ENCODE data around the gene KRT2. TPM values are rescaled to one million over a fixed set of nuclear protein-coding genes. Genes with fewer than 3 reads are reported as not detected.

KRT2 gene
- total and polyA plus RNA-seq, 2 of the 8 experiments (the other 6 are each of a cell fraction or from before 2014, with no cell fraction given): not detected

- Histone ChIP-seq H2BK12ac (ENCODE audit: low read depth, low read length) (no peak overlapping the region), H3K36me3 (ENCODE audit: control insufficient read depth in 2 of 4, insufficient read depth in 4 of 4, low read length in 3 of 4) (no peaks in the 10 kb centered on the region), H3K18ac (ENCODE audit: extremely low read depth, low read length) (no peak overlapping the region), H3K4me2 (ENCODE audit: insufficient read depth in 1 of 2, low read depth in 2 of 2, low read length in 2 of 2) (no peak overlapping the region), H4K20me1 (replicated peaks in 1 of 2; ENCODE audit: control insufficient read depth in 1 of 2, insufficient read depth in 2 of 2, low read length in 2 of 2) (no peaks in the 10 kb centered on the region), H2BK20ac (ENCODE audit: low read length) (no peak overlapping the region), H3K23me2 (ENCODE audit: low read depth, low read length) (peaks cover 6% of the 10 kb centered on the region; the same call in 1 of the 2 replicates), H2BK15ac (ENCODE audit: low read length) (no peak overlapping the region), H3K4me3 (ENCODE audit: extremely low read depth in 1 of 4, insufficient read depth in 2 of 4, low read depth in 3 of 4, low read length in 4 of 4) (no peak overlapping the region), H2BK120ac (replicated peaks; ENCODE audit: low read depth, low read length) (no peak overlapping the region), H4K8ac (ENCODE audit: extremely low read depth, insufficient read depth, low read length) (no peak overlapping the region), H3K4ac (replicated peaks; ENCODE audit: insufficient read length, low read depth, low read length) (no peak overlapping the region), H3K56ac (replicated peaks; ENCODE audit: insufficient read length, low read depth, low read length) (no peak overlapping the region), H3K23ac (ENCODE audit: insufficient read length) (no peak overlapping the region), H3K9me3 (ENCODE audit: insufficient read depth in 2 of 2, low read depth in 1 of 2, low read length in 1 of 2) (no peaks in the 10 kb centered on the region), H3K79me1 (ENCODE audit: low read depth, low read length) (no peaks in the 10 kb centered on the region; the same call in 1 of the 2 replicates), H3K9ac (replicated peaks in 1 of 4; ENCODE audit: extremely low read depth in 1 of 4, low read depth in 3 of 4, low read length in 3 of 4) (no peak overlapping the region), H2AFZ (ENCODE audit: low read length) (no peak overlapping the region), H3K27ac (ENCODE audit: low read depth, low read length) (no peak overlapping the region), H2BK5ac (ENCODE audit: low read depth, low read length) (no peak overlapping the region), H3K27me3 (replicated peaks in 1 of 4; ENCODE audit: control insufficient read depth in 3 of 4, extremely low read depth in 1 of 4, insufficient read depth in 3 of 4, low read length in 3 of 4) (peaks cover 0 to 30% (median 16%) of the 10 kb centered on the region in 4 experiments; a peak in 6 of 7 replicates), H2AK5ac (ENCODE audit: low read depth, low read length) (no peak overlapping the region), H4K91ac (replicated peaks; ENCODE audit: insufficient read length, low read length) (no peak overlapping the region), H3K79me2 (ENCODE audit: control insufficient read depth in 1 of 2, insufficient read depth in 2 of 2, low read length in 2 of 2) (no peaks in the 10 kb centered on the region), H3K14ac (ENCODE audit: insufficient read length) (no peak overlapping the region), H3K4me1 (replicated peaks in 1 of 4; ENCODE audit: control insufficient read depth in 3 of 4, insufficient read depth in 4 of 4, low read length in 3 of 4) (peaks cover 0 to 9% (median 3%) of the 10 kb centered on the region in 4 experiments; a peak in 2 of 7 replicates), H4K5ac (ENCODE audit: insufficient read length, low read depth, low read length) (no peak overlapping the region)
- ChIA-PET POLR2A (ENCODE audit: partially characterized antibody) (interaction anchor here (1.5 kb wide), 1 partner anchor 14 kb away, joined by 4 read pairs; no protein-coding TSS in a partner anchor), CTCF (ENCODE audit: partially characterized antibody) (interaction anchor here (0.6 to 1.9 kb wide), 2 partner anchors 13 to 196 kb away, joined by 3 to 7 read pairs; no protein-coding TSS in a partner anchor)
- TF ChIP-seq ZNF274 (IDR thresholded peaks at IDR 0.05; ENCODE audit: borderline replicate concordance, extremely low read depth, low read length): no peak
- DNase-seq (ENCODE audit: low read depth in 1 of 2, low spot score in 2 of 2): no peak
- WGBS, 2 experiments (ENCODE audit: extremely low coverage in 1 of 2, insufficient coverage in 1 of 2, insufficient read length in 1 of 2, insufficient replicate concordance in 2 of 2, low coverage in 1 of 2, low lambda C conversion rate in 2 of 2, missing lambda C conversion rate in 1 of 2): 63% methylated on average over 2 of the region's 2 CpGs; no CpG with 5 or more reads in 1 of the 2 experiments
- FAIRE-seq: no peak
Observed at GRCh38 chr12:52688481-52688880, 36.5 kb upstream of the KRT2 start.
